K562 (cell line): ENCODE results near the gene PRR29. TPM values are rescaled to one million over a fixed set of nuclear protein-coding genes. Genes with fewer than 3 reads are reported as not detected.

Source experiments
- EHMT2 ChIP-seq: fragments of 450-650 bp; IDR thresholded peaks from 2 replicates; pipeline ENCODE4 v1.6.1; 2018; ENCODE audit warnings: antibody characterized with exemption
- EP400 ChIP-seq: fragments of 450-650 bp; IDR thresholded peaks from 2 replicates; pipeline ENCODE4 v1.6.1; 2017; ENCODE audit warnings: antibody characterized with exemption, mild to moderate bottlenecking, moderate library complexity
- FOS ChIP-seq: IDR thresholded peaks from 3 replicates; pipeline ENCODE4 v1.6.1; 2011; ENCODE audit not compliant: insufficient read length; ENCODE audit errors: extremely low read depth
- FOXA3 ChIP-seq, 2 experiments: fragments of 450-650 bp in 1 of 2; sonication (generic) in 1 of 2; formaldehyde crosslinking; IDR thresholded peaks in 1 of 2; conservative IDR thresholded peaks in 1 of 2; 2 replicates each; pipeline versions ENCODE4 v1.4.0 to v1.8.0; 2020 to 2022; ENCODE audit warnings: mild to moderate bottlenecking in 2 of 2, missing genetic modification reagents in 1 of 2
- FOXJ3 ChIP-seq: sonication (generic); formaldehyde crosslinking; IDR thresholded peaks from 2 replicates; pipeline ENCODE4 v1.4.0; 2020; ENCODE audit warnings: mild to moderate bottlenecking, missing genetic modification reagents
- HDAC3 ChIP-seq: fragments of 450-650 bp; IDR thresholded peaks from 2 replicates; pipeline ENCODE4 v1.6.1; 2018; ENCODE audit warnings: borderline replicate concordance, mild to moderate bottlenecking, moderate library complexity; ENCODE audit not compliant: partially characterized antibody
- JUN ChIP-seq, 2 experiments: sonication (generic) in 1 of 2; formaldehyde crosslinking in 1 of 2; IDR thresholded peaks; 2 replicates each; pipeline versions ENCODE4 v1.6.1 to v1.8.0; 2012 to 2022; ENCODE audit warnings: borderline replicate concordance in 2 of 2, mild to moderate bottlenecking in 2 of 2, improper control_type of control experiment in 1 of 2, low read depth in 1 of 2, low read length in 1 of 2, missing genetic modification reagents in 1 of 2
- KLF6 ChIP-seq: fragments of 250-450 bp; sonication (Bioruptor Pico); IDR thresholded peaks from 2 replicates; pipeline ENCODE4 v1.4.0; 2020; ENCODE audit warnings: mild to moderate bottlenecking, moderate library complexity, borderline replicate concordance
- MAZ ChIP-seq, 2 experiments: fragments of 450-650 bp in 1 of 2; sonication (generic) in 1 of 2; formaldehyde crosslinking; IDR thresholded peaks in 1 of 2; conservative IDR thresholded peaks in 1 of 2; 2 replicates each; pipeline versions ENCODE4 v1.4.0 to v1.5.0; 2020; ENCODE audit warnings: mild to moderate bottlenecking in 1 of 2, missing genetic modification reagents in 1 of 2
- MEF2D ChIP-seq: conservative IDR thresholded peaks from 2 replicates; pipeline ENCODE4 v1.6.1; 2016; ENCODE audit warnings: low read depth, missing genetic modification characterization, missing compliant biosample characterization
- NCOA6 ChIP-seq: fragments of 450-650 bp; IDR thresholded peaks from 2 replicates; pipeline ENCODE4 v1.6.1; 2017; ENCODE audit warnings: mild to moderate bottlenecking
- NR4A1 ChIP-seq, 2 experiments: fragments of 250-450 bp in 1 of 2; fragments of 450-650 bp in 1 of 2; sonication (Bioruptor Pico) in 1 of 2; IDR thresholded peaks; 2 replicates each; pipeline versions ENCODE4 v1.4.0 to v1.6.1; 2016 to 2020; ENCODE audit warnings: mild to moderate bottlenecking in 2 of 2, missing compliant biosample characterization in 1 of 2, missing genetic modification characterization in 1 of 2, moderate library complexity in 1 of 2
- PRMT5 ChIP-seq: sonication (generic); formaldehyde crosslinking; IDR thresholded peaks from 2 replicates; pipeline ENCODE4 v1.5.0; 2020; ENCODE audit warnings: missing genetic modification reagents
- RBM39 ChIP-seq: fragments of 200-400 bp; formaldehyde crosslinking; optimal IDR thresholded peaks from 2 replicates; pipeline ENCODE3; 2018; ENCODE audit warnings: low read depth, low read length
- SUPT5H ChIP-seq: fragments of 450-650 bp; IDR thresholded peaks from 2 replicates; pipeline ENCODE4 v1.6.1; 2016
- TRIM24 ChIP-seq, 2 experiments: fragments of 450-650 bp; IDR thresholded peaks; 2 replicates each; pipeline ENCODE4 v1.6.1; 2016
- ZNF175 ChIP-seq: fragments of 200-800 bp; sonication (Bioruptor generic); IDR thresholded peaks from 2 replicates; pipeline ENCODE4 v1.6.1; 2016; ENCODE audit warnings: low read depth, mild to moderate bottlenecking, missing genetic modification characterization, missing compliant biosample characterization
- ZNF232 ChIP-seq: sonication (generic); formaldehyde crosslinking; IDR thresholded peaks from 2 replicates; pipeline ENCODE4 v1.8.0; 2022; ENCODE audit warnings: mild to moderate bottlenecking, missing genetic modification reagents
- ZNF282 ChIP-seq: sonication (generic); formaldehyde crosslinking; IDR thresholded peaks from 2 replicates; pipeline ENCODE4 v1.8.1; 2023; ENCODE audit warnings: missing genetic modification reagents
- ZNF444 ChIP-seq: fragments of 250-450 bp; sonication (Bioruptor Pico); IDR thresholded peaks from 2 replicates; pipeline ENCODE4 v1.4.0; 2020; ENCODE audit warnings: mild to moderate bottlenecking, moderate library complexity
- ZNF785 ChIP-seq: fragments of 250-450 bp; sonication (Bioruptor Pico); IDR thresholded peaks from 2 replicates; pipeline ENCODE4 v1.4.0; 2020; ENCODE audit warnings: mild to moderate bottlenecking
- polyA plus RNA-seq, 8 experiments: library from polyadenylated mRNA; depleted of rRNA in 4 of 8; stranded (reverse) in 5 of 8; unstranded in 3 of 8; fragments of >200 nt; fragmentation: Nextera tagmentation in 2 of 8; fragmentation: Illumina TruSeq in 1 of 8; extraction: Ambion mirVana in 2 of 8; extraction: Trizol in 1 of 8; gene quantifications; 2 replicates each; pipeline versions ENCODE4 v1.2.1 to v1.2.3, GENCODE V29; 2011 to 2014; ENCODE audit warnings: inconsistent platforms in 1 of 8, missing spikeins in 1 of 8
- total RNA-seq, 7 experiments: library from RNA; depleted of rRNA in 6 of 7; stranded (reverse); fragments of >200 nt in 6 of 7; fragmentation: Illumina TruSeq in 2 of 7; extraction: Trizol in 2 of 7; gene quantifications; 2 replicates each; pipeline versions ENCODE4 v1.2.1 to v1.2.3, GENCODE V29; 2011 to 2021; ENCODE audit warnings: low replicate concordance in 1 of 7
- TF ChIP-seq, protein P1 (sequence below): fragments of 450-650 bp; IDR thresholded peaks from 2 replicates; pipeline ENCODE4 v1.6.1; 2016; ENCODE audit warnings: mild to moderate bottlenecking
- TF ChIP-seq, protein P2 (sequence below): fragments of 250-450 bp; sonication (Bioruptor Pico); IDR thresholded peaks from 2 replicates; pipeline ENCODE4 v1.8.0; 2021; ENCODE audit warnings: mild to moderate bottlenecking, moderate library complexity
- TF ChIP-seq, protein P3 (sequence below): sonication (generic); formaldehyde crosslinking; IDR thresholded peaks from 2 replicates; pipeline ENCODE4 v1.8.0; 2022; ENCODE audit warnings: missing genetic modification reagents, mild to moderate bottlenecking, borderline replicate concordance

Gene PRR29
- total and polyA plus RNA-seq, 9 of the 15 experiments (the other 6 are each of a cell fraction or from before 2014, with no cell fraction given) = 0.08 to 0.58 (median 0.15) TPM; not detected in 5

DNA sequence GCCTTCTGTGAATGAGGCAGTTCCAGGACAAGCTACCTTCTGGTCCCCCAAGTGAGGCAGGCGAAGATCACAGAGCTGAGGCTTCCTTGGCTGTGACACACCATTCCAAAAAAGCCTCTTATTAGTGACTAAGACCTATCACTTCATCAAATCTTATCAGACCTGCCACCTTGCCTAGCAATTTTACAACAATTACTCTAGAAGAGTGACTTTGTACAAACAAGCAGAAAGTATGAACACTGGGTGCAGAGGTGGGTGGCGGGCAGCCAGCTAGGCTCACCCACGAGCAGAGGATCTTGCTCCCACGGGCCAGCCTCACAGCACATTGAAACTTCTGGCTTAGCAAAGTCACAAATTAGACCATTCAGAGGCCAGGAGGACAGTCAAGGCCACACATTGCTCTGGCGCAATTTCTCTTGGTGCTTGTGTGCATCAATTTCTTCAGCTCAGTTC, 24.5 kb downstream of the PRR29 start (continued):
- TF ChIP-seq, protein P1, sequence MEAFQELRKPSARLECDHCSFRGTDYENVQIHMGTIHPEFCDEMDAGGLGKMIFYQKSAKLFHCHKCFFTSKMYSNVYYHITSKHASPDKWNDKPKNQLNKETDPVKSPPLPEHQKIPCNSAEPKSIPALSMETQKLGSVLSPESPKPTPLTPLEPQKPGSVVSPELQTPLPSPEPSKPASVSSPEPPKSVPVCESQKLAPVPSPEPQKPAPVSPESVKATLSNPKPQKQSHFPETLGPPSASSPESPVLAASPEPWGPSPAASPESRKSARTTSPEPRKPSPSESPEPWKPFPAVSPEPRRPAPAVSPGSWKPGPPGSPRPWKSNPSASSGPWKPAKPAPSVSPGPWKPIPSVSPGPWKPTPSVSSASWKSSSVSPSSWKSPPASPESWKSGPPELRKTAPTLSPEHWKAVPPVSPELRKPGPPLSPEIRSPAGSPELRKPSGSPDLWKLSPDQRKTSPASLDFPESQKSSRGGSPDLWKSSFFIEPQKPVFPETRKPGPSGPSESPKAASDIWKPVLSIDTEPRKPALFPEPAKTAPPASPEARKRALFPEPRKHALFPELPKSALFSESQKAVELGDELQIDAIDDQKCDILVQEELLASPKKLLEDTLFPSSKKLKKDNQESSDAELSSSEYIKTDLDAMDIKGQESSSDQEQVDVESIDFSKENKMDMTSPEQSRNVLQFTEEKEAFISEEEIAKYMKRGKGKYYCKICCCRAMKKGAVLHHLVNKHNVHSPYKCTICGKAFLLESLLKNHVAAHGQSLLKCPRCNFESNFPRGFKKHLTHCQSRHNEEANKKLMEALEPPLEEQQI = 0 out of 2 replicates have a peak, but pooled peaks have one; percentile 27
- TF ChIP-seq TRIM24 (IDR thresholded peaks at IDR 0.05) = no peak
- TF ChIP-seq, protein P2, sequence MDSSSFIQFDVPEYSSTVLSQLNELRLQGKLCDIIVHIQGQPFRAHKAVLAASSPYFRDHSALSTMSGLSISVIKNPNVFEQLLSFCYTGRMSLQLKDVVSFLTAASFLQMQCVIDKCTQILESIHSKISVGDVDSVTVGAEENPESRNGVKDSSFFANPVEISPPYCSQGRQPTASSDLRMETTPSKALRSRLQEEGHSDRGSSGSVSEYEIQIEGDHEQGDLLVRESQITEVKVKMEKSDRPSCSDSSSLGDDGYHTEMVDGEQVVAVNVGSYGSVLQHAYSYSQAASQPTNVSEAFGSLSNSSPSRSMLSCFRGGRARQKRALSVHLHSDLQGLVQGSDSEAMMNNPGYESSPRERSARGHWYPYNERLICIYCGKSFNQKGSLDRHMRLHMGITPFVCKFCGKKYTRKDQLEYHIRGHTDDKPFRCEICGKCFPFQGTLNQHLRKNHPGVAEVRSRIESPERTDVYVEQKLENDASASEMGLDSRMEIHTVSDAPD (CRISPR knock-in tag) = no peak
- TF ChIP-seq MAZ (CRISPR knock-in tag; conservative IDR thresholded peaks at IDR 0.05 in 1 of 2, IDR thresholded peaks at IDR 0.05 in 1 of 2) = no peak; a peak in 1 of 4 replicates
- TF ChIP-seq KLF6 (CRISPR knock-in tag) = no peak
- TF ChIP-seq JUN (IDR thresholded peaks at IDR 0.05; ENCODE audit: borderline replicate concordance, low read depth, low read length) = peak; percentile 61; the same call in 1 of the 2 replicates
- TF ChIP-seq JUN (CRISPR knock-in tag; IDR thresholded peaks at IDR 0.05; ENCODE audit: borderline replicate concordance) = no peak
- no peak for TF ChIP-seq HDAC3
- no peak for TF ChIP-seq FOXJ3 (CRISPR knock-in tag)
- no peak for TF ChIP-seq RBM39
- TF ChIP-seq ZNF444 (CRISPR knock-in tag) = no peak
- no peak for TF ChIP-seq ZNF232 (CRISPR knock-in tag)
- TF ChIP-seq ZNF175 (CRISPR knock-in tag) = no peak
- TF ChIP-seq ZNF282 (CRISPR knock-in tag) = no peak
- TF ChIP-seq ZNF785 (CRISPR knock-in tag) = no peak
- no peak for TF ChIP-seq FOS
- no peak for TF ChIP-seq NR4A1 (CRISPR knock-in tag; IDR thresholded peaks at IDR 0.05)
- no peak for TF ChIP-seq NR4A1 (tag; IDR thresholded peaks at IDR 0.05)
- no peak for TF ChIP-seq SUPT5H
- TF ChIP-seq MEF2D (tag) = no peak
- TF ChIP-seq NCOA6 = no peak
- no peak for TF ChIP-seq PRMT5
- no peak for TF ChIP-seq EP400
- peak; percentile 42; the same call in 1 of the 2 replicates for TF ChIP-seq EHMT2
- no peak for TF ChIP-seq FOXA3 (CRISPR knock-in tag; conservative IDR thresholded peaks at IDR 0.05 in 1 of 2, IDR thresholded peaks at IDR 0.05 in 1 of 2)
- TF ChIP-seq, protein P3, sequence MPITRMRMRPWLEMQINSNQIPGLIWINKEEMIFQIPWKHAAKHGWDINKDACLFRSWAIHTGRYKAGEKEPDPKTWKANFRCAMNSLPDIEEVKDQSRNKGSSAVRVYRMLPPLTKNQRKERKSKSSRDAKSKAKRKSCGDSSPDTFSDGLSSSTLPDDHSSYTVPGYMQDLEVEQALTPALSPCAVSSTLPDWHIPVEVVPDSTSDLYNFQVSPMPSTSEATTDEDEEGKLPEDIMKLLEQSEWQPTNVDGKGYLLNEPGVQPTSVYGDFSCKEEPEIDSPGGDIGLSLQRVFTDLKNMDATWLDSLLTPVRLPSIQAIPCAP (CRISPR knock-in tag) = no peak
